Mammary epithelial cell (primary cell): ENCODE data around the gene AP3S2.

ENCODE experiments used
- EZH2 ChIP-seq: IDR thresholded peaks from 2 replicates; pipeline ENCODE4 v1.6.1; 2012; ENCODE audit warnings: low read length, inconsistent platforms, borderline replicate concordance
- TF ChIP-seq, protein P1 (sequence below), 2 donors: IDR thresholded peaks in 1 of 2; conservative IDR thresholded peaks in 1 of 2; 2 replicates each; pipeline ENCODE4 v1.5.1; 2011 to 2012; ENCODE audit warnings: inconsistent platforms in 2 of 2, low read length in 2 of 2, mild to moderate bottlenecking in 2 of 2, control low read depth in 1 of 2, low read depth in 1 of 2; ENCODE audit not compliant: insufficient read depth in 1 of 2; ENCODE audit errors: extremely low read depth in 1 of 2

DNA sequence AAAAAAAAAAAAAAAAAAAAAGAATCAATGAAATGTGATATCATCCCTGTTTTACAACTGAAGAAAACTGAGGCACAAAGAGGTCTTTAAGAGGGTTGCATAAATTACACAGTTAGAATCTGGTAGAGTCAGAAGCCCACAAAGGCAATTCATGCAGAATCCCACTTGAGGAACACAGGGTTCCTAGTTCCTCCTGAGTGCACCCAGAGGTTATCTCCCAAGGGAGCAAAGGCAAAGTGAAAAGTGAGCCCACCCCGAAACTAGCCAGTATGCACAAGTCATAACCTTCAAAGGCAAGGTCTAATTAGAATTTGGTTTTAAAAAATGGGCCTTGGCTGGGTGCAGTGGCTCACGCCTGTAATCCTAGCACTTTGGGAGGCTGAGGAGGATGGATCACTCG lies 37.8 kb downstream of the AP3S2 start:
- TF ChIP-seq, protein P1, sequence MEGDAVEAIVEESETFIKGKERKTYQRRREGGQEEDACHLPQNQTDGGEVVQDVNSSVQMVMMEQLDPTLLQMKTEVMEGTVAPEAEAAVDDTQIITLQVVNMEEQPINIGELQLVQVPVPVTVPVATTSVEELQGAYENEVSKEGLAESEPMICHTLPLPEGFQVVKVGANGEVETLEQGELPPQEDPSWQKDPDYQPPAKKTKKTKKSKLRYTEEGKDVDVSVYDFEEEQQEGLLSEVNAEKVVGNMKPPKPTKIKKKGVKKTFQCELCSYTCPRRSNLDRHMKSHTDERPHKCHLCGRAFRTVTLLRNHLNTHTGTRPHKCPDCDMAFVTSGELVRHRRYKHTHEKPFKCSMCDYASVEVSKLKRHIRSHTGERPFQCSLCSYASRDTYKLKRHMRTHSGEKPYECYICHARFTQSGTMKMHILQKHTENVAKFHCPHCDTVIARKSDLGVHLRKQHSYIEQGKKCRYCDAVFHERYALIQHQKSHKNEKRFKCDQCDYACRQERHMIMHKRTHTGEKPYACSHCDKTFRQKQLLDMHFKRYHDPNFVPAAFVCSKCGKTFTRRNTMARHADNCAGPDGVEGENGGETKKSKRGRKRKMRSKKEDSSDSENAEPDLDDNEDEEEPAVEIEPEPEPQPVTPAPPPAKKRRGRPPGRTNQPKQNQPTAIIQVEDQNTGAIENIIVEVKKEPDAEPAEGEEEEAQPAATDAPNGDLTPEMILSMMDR (conservative IDR thresholded peaks at IDR 0.05 in 1 of 2, IDR thresholded peaks at IDR 0.05 in 1 of 2; ENCODE audit: extremely low read depth in 1 of 2, insufficient read depth in 1 of 2, low read depth in 1 of 2, low read length in 2 of 2) = no peak
- no peak for TF ChIP-seq EZH2
